SK-N-SH (cell line): Measurements from ENCODE around the gene CCDC154.

Experiments
- CHD2 ChIP-seq: fragments of 150-350 bp; IDR thresholded peaks from 2 replicates; pipeline ENCODE4 v1.6.1; 2018; ENCODE audit warnings: low read length; ENCODE audit not compliant: partially characterized antibody
- ELF1 ChIP-seq: IDR thresholded peaks from 2 replicates; pipeline ENCODE4 v1.4.0; 2012
- EZH2phosphoT487 ChIP-seq: fragments of 200-600 bp; sonication (generic); IDR thresholded peaks from 2 replicates; pipeline ENCODE4 v1.6.1; 2017; ENCODE audit warnings: low read depth, mixed run types, mild to moderate bottlenecking, antibody characterized with exemption, moderate library complexity, borderline replicate concordance
- GATA2 ChIP-seq: sonication (generic); formaldehyde crosslinking; IDR thresholded peaks from 2 replicates; pipeline ENCODE4 v1.5.0; 2020; ENCODE audit warnings: mild to moderate bottlenecking, missing genetic modification reagents
- NFIC ChIP-seq: IDR thresholded peaks from 2 replicates; pipeline ENCODE4 v1.4.0; 2012; ENCODE audit warnings: borderline replicate concordance
- POLR2AphosphoS5 ChIP-seq: IDR thresholded peaks from 2 replicates; pipeline ENCODE4 v1.6.1; 2012; ENCODE audit warnings: low read depth, low read length
- RFX5 ChIP-seq: IDR thresholded peaks from 2 replicates; pipeline ENCODE4 v1.6.1; 2012; ENCODE audit warnings: mild to moderate bottlenecking, improper control_type of control experiment, low read length
- YY1 ChIP-seq: IDR thresholded peaks from 2 replicates; pipeline ENCODE4 v1.4.0; 2012; ENCODE audit warnings: low read depth, mild to moderate bottlenecking
- TF ChIP-seq, protein P1 (sequence below): fragments of 200-600 bp; sonication (generic); IDR thresholded peaks from 2 replicates; pipeline ENCODE4 v1.6.1; 2017; ENCODE audit warnings: antibody characterized with exemption, mild to moderate bottlenecking, moderate library complexity
- TF ChIP-seq, protein P2 (sequence below): fragments of 150-350 bp; IDR thresholded peaks from 2 replicates; pipeline ENCODE4 v1.6.1; 2016; ENCODE audit warnings: mild to moderate bottlenecking, low read depth, low read length
- TF ChIP-seq, protein P3 (sequence below): fragments of 150-350 bp; IDR thresholded peaks from 2 replicates; pipeline ENCODE4 v1.6.1; 2017; ENCODE audit warnings: antibody characterized with exemption, low read length, low read depth, borderline replicate concordance

DNA sequence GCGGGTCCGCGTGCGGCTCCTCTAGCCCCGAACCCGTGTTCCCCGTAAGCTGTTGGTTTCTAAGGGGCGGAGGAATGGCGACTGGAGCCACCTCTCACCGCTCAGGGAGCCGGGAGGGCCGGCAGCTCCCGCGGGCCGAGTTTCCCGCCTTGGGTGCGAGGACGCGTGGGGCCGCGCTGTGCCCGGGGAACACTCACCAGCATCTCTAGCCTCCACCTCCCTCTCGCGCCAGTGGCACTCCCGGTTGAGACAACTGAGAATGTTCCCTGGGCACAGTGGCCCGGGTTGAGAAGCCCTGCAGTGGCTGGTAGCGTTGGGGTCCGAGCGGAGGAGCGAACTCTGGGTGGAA lies 49.4 kb upstream of the CCDC154 start:
- TF ChIP-seq ELF1 (no peak), GATA2 (CRISPR knock-in tag) (no peak), NFIC (no peak), POLR2AphosphoS5 (no peak), YY1 (no peak), RFX5 (no peak), EZH2phosphoT487 (no peak), CHD2 (no peak)
- TF ChIP-seq, protein P1, sequence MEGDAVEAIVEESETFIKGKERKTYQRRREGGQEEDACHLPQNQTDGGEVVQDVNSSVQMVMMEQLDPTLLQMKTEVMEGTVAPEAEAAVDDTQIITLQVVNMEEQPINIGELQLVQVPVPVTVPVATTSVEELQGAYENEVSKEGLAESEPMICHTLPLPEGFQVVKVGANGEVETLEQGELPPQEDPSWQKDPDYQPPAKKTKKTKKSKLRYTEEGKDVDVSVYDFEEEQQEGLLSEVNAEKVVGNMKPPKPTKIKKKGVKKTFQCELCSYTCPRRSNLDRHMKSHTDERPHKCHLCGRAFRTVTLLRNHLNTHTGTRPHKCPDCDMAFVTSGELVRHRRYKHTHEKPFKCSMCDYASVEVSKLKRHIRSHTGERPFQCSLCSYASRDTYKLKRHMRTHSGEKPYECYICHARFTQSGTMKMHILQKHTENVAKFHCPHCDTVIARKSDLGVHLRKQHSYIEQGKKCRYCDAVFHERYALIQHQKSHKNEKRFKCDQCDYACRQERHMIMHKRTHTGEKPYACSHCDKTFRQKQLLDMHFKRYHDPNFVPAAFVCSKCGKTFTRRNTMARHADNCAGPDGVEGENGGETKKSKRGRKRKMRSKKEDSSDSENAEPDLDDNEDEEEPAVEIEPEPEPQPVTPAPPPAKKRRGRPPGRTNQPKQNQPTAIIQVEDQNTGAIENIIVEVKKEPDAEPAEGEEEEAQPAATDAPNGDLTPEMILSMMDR: no peak
- TF ChIP-seq, protein P2, sequence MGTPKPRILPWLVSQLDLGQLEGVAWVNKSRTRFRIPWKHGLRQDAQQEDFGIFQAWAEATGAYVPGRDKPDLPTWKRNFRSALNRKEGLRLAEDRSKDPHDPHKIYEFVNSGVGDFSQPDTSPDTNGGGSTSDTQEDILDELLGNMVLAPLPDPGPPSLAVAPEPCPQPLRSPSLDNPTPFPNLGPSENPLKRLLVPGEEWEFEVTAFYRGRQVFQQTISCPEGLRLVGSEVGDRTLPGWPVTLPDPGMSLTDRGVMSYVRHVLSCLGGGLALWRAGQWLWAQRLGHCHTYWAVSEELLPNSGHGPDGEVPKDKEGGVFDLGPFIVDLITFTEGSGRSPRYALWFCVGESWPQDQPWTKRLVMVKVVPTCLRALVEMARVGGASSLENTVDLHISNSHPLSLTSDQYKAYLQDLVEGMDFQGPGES: no peak
- TF ChIP-seq, protein P3, sequence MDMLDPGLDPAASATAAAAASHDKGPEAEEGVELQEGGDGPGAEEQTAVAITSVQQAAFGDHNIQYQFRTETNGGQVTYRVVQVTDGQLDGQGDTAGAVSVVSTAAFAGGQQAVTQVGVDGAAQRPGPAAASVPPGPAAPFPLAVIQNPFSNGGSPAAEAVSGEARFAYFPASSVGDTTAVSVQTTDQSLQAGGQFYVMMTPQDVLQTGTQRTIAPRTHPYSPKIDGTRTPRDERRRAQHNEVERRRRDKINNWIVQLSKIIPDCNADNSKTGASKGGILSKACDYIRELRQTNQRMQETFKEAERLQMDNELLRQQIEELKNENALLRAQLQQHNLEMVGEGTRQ: no peak
